NCI-H345 (cell line): ENCODE results near the gene KANK3.
A peak's percentile ranks its signal among the peaks of the same experiment; 100 is the strongest.
"Not testable (repeated sequence)": the region's sequence is repeated elsewhere in the genome, so short reads cannot be mapped to it uniquely, and the experiment has no call there.

Experiments
- DNase-seq: peaks from one replicate; lab custom pipeline; 2025; lab: John Stamatoyannopoulos, UW

The KANK3 gene

DNA sequence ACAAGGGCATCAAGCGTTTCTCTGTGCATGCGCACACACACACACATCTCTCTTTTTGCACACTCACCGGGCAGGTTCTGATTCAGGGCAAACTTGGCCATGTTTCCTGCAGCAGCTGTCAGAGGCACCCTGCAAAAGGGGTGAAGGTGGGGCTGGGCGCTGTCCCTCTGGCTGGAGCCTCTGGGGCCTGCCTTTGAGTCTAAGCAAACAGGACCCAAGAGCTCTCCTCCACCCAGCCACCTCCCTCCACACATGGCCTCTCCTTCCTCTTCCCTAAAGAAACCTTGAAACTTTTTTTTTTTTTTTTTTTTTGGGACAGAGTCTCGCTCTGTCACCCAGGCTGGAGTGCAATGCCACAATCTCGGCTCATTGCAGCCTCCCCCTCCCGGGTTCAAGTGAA, 5.3 kb downstream of the KANK3 start:
- no peak for DNase-seq

DNA sequence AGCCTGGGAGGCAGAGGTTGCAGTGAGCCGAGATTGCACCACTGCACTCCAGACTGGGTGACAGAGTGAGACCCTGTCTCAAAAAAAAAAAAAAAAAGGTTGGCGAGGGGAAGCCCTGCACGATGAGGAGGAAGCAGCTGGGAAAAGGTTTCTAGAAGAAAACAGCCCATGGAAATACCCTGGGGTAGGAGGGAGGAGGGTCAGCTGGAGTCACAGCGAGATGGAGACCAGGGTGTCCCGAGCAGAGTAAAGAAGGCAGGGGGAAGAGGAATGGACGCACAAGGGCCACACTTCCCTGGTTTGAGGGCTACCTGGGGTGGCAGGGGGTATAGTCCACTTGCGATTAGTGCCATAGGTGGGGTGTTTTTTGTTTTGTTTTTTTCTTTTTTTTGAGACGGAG, 6.4 kb downstream of the KANK3 start:
- DNase-seq: no peak

DNA sequence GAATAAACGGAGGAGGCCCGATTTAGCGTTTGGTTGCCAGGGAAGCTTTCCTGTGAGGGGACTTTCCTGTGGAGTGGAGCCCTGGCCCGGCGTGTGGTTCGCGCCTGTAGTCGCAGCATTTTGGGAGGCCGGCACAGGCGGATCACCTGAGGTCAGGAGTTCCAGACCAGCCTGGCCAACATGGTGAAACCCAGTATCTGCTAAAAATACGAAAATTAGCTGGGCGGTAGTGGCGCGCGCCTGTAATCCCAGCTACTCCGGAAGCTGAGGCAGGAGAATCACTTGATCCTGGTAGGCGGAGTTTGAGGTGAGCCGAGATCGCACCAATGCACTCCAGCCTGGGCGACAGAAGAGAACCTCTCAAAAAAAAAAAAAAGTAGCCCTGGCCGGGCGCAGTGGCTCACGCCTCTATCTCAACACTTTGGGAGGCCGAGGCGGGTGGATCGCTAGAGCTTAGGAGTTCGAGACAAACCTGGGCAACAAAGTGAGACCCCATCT, 6.9 kb downstream of the KANK3 start:
- no peak for DNase-seq

DNA sequence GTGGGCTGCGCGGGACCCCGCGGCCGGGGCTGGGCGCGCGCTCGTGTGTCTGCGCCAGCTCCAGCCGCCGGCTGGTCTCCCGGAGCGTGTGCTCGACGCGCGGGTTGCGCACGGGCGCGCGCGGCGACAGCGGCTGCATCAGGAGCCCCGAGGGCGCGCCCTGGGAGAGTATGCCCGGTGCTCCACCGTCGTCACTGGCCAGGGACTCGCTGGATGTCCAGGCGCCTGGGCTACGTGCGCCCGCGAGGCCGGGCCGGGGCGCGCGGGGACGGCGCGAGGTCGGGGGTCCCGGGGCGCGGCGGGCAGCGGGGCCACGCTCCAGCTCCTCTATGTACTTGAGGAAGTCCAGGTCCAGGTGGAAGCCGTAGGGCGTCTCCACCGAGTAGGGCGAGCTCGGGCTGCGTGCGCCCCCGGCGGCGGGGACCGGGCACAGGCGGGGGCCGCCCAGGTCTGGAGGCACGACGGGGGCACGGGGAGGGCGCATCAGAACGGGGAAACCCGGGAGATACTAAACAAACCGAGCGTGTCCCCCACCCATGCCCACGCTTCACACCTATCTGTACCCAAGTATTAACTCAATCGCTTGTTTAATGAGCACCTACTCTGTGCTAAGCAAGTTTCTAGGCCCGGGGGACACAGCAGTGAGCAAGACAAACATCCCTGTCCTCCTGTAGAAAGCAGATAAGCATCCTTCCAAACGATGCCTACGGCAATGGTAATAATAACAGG, 7.6 kb downstream of the KANK3 start:
- peak; percentile 44 for DNase-seq

DNA sequence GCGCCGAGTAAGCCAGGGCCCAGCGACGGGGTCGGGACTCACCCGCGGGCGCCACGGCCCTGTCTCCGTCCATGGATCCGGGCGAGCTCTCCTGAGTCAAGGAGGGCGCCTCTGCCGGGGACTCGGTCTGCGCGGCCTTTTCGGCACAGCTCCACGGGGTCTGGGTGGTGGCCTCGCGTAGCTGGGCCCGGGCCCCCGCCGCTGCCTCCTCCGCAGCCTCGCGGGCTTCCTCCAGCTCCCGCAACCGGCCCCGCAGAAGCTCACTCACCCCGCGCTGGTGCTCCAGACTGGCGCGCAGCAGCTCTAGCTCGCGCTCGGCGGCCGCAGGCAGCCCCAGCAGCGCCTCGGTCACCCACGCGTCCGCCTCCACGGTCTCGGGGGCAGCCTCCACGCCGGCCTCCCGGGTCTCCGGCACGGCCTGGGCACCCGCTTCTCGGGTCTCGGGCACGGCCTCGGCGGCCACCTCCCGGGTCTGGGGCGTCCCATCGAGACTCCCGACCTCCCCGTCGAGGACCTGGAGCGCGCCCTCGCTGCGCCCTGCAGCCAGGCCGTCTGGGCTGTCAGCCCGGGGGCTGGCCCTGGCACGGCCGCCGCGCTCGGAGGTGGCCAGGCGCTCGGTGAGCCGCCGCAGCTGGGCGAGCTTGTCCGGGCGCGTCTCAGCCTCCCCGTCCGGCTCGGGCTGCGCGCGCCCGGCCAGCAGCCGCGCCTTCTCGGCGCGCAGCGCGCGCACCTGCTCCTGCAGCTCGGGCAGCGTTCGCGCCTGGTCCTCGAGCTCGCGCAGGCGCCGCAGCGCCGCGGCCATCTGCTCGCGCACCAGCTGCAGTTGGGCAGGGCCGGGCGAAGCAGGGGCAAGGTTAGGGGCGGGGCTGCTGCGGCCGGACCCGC, 8.4 kb downstream of the KANK3 start:
- peak; percentile 77 for DNase-seq

DNA sequence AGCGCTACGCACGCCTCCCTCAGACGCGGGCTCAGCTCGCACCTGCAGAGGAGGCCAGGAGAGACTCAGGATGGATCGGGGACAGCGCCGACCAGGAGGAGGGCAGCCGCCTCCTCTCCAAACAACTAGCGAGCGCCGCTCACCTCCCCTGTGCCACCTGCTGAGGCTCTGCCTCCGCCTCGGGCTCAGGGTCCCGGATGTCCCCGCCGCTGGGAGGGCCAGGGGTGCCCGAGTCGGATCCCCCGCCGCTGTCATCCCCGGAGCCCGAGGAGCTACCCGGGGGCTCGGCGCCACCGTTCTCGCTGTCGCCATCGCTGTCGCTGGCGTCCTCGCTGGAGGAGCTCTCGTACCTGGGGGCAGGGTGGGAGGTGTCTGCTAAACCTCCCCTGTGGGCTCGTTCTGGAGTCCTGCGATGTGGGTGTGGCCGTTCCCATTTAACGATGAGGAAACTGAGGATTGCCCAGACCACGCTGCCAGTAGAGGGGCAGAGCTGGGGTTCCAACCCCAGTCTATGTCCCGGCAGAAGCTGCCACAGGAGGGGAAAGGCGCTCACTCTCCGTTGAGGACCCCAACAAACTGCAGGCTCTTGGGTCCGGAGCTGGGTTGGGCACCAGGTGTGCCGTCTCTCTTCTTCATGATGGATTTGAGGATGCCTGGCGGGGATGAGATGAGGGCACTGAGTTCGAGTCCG, 9.2 kb downstream of the KANK3 start:
- peak; percentile 42 for DNase-seq

DNA sequence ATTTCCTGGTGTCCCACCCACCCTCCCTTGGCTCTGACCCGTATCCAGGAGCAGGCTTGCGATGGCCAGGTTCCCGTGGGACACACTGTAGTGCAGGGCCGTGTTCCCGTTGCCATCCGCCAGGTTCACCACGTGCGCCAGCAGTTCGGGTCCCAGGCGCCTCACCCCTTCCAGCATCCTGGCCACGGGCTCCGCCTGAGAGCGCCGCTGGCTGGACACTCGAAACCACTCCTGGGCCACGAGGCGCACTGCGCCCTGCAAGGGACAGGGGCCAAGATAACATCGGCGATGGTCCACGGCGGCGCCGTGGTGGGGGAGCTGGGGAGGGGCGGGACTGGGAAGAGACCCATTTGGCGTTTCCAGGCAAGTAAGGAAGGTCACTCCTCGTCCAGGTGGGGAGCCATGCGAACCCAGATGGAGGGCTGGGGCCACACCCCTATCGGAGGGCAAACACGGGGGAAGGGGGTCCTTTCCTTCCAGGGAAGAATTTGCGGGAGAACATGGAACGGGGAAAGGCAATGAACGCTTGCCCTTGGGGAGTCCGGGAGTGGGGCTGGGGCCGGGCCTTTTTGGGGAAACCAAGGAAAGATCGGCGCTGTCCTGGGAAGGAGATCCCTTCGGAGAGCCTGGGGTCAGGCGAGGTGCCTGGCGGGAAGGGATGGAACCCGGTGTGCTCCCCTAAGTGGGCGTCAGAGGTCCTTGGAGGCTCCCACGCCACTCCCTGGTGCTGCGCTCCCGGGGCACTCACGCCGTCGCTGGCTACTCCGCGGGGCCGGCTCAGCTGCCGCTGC, 9.9 kb downstream of the KANK3 start:
- DNase-seq: no peak

DNA sequence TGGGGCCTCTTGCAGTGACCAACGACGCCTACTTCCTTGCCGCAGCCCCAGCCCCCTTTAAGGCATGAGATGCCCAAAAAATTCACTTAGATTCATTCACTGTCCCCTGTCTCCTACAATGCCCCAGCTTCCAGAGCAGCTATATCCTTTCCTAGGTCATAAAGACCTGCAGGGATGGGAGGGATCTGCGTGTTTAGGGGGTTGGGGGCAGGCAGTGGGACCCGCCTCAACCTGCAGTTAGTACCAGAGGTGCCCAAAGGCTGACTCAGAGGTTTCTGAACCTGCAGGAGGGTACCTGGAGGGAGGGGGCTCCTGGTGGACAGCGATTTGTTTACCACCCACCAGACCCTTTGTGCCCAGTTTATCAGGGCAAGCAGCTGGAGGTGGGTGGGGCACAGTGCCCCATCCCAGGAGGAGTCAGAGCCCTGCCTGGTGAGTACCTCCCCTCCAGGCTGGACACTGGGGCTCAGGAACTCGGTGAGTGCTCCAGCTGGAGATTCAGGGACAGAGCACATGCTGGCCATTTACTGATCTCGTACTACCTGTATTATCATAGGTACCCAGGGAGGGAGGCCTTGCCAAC, 11.7 kb downstream of the KANK3 start:
- DNase-seq: no peak

DNA sequence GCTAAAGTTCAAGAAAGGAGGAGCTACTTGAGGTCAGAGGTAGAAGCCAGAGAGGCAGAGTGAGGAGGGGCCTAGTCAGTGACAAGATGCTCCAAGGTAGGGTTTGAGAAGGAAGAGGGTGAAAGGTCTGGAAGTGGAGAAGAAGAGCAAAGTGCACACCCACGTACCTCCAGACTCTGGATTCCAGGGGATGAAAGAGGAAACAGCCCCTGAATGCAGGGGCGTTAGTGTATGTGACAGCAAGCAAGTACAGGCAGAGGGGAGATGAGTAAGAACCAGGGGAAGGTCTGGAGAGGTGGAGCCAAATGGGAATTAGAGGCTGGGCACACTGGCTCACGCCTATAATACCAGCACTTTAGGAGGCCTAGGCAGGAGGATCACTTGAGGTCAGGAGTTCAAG, 13.1 kb downstream of the KANK3 start:
- DNase-seq: no peak

DNA sequence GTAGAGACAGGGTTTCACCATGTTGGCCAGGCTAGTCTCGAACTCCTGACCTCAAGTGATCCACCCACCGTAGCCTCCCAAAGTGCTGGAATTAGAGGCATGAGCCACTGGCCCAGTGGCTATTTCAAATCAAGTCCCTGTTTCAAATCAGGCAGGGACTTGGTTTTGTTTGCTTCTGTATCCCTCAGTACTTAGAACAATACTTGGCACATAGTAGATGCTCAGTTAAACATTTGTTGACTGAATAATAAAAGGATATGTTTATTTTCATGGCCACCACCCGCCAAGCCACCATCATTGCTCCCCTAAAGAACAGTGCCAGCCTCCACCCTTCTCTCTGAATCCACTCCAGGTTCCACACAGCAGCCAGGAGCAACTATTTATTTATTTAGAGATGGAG, 17.6 kb downstream of the KANK3 start:
- DNase-seq: no peak

DNA sequence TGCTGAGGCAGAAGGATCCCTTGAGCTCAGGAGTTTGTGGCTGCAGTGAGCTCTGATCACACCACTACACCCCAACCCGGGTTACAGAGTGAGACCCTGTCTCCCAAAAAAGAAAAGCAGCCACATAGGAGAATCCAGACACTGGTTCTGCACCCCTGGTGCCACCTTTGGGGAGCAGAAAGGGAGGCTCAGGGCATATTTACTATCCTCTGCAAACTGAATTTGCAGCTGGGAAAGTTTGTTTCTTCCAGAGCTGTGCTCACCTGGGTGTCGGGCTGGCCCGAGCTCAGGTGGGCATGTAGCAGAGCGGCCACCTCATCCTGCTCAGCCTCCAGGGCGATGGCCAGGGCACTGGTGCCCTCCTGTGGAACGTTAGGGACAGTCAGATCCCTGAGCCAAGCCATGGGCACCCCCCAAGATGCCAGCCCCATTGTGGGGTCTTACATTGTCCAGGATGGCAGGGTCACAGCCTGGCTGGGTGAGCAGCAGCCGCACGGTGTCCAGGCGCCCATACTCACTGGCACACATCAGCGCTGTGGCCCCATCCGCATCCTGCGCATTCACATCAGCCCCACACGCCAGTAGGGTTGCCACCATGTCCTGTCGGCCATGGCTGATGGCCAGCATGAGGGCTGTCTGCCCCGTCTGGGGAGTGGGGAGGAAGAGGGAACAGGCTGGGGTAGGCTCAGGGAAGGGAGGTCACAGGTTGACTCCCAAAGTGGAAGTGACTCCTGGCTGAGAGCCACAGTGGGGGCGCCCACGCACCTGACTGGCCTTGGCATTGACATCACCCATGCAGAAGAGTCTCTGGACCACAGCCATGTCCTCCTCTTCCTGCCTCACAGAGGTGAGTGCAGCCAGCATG, 18.6 kb downstream of the KANK3 start:
- DNase-seq: no peak

DNA sequence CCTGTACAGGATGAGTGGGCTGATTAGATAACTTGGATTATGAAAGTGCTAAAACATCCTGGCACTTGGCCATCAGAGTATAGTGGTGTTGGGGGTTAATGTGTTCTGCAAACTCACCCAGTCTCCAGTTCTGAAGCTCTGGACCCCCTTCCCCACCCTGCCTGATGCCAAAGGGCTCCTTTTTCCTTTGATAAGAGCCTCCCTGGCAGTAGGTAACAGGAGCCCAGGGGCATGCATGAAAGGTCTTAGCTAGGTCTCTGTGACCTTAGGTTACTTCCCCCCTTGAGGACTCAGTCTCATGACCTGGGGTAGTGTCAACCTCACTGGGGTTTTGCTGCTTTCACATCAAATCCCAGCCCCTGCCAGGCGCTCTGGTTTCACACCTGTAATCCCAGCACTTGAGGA, 19.3 kb downstream of the KANK3 start:
- no peak for DNase-seq

DNA sequence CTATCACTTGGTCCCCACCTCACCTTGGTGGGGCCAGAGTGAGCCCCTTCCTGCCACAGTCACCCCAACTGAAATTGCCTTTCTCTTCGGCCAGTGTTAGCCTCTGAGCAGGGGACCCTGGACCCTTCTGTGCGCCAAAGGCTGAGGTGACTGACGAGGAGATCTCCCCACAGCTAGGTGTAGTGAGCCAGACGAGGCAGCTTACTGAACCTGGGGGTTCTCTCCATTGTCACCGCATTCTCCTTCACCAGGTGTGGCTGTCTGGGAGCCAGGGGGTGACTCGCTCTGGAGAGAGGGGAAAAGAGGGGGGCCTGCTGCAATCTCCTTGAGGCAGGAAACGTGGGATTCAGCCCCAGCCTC, 20.4 kb downstream of the KANK3 start:
- DNase-seq: no peak

DNA sequence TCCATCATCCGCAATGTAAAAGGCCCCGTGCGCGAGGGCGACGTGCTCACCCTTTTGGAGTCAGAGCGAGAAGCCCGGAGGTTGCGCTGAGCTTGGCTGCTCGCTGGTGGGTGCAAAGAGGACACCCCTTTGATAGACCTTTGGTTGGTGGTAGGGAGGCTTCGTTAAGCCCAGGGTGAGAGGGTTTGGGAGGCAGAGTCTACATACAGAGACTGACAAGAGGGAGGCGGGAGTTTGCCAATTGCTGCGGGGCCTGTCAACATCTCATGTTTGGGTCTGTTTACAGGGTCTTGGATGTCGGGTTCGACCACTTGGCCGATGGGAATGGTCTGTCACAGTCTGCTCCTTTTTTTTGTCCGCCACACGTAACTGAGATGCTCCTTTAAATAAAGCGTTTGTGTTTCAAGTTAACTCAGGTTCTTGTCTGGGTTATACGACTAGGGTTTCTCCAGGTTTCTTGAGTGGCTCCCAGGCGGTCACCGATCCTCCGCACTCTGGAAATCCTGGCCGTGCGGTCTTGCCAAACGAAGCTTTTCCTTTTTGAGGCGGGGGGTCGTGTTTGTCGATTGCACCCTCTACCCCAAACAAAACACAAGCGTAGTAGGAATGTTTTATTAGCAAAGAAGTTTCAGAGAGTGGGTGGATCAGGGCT, 20.9 kb downstream of the KANK3 start:
- no peak for DNase-seq

DNA sequence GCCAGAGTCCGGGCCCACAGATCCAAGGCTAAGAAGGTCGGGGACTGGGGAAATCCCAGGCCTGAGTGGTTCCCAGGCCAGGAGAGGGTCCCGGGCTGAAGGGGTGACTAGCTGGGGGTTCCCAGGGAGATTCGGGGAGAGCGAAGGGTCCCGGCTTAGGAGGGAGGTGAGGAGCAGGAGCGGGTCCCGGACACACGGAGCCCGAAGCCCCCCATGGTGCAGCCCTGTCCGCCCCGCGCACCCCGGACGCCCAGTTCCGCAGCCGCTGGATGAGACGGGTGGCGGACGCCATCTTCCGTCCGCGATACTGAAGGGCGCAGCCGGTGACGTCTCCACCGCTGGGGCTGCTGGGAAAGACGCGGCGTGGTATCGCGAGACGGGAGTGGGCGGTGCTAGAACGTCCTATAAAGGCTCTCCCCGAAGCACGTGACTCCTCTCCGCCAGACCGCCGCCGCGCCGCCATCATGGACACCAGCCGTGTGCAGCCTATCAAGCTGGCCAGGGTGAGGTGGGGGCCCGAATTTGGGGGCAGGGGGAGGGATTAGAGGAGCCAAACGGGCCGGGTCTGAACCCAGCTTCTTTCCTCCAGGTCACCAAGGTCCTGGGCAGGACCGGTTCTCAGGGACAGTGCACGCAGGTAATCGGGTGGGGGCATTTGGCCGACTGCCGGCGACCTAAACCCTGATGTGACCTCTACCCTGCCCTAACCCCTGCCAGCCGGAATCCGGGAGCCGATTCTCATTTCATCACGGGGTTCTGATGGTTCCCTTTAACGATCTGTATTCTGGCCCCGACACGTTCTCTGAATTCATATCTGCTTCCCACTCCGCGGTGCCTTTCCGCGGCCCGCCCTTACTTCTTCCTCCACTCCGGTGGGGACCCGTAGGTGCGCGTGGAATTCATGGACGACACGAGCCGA, 21.7 kb downstream of the KANK3 start, which contains the start of the genes NDUFA7 and RPS28:
TSS of gene NDUFA7 (minus strand) at position 309 of the 919 bp plus-strand sequence. CDS start at position 292, 17 bp downstream.
TSS of gene RPS28 (plus strand) at position 430 of the 919 bp plus-strand sequence. CDS start at position 465, 35 bp downstream.
- DNase-seq: peak; percentile 97

DNA sequence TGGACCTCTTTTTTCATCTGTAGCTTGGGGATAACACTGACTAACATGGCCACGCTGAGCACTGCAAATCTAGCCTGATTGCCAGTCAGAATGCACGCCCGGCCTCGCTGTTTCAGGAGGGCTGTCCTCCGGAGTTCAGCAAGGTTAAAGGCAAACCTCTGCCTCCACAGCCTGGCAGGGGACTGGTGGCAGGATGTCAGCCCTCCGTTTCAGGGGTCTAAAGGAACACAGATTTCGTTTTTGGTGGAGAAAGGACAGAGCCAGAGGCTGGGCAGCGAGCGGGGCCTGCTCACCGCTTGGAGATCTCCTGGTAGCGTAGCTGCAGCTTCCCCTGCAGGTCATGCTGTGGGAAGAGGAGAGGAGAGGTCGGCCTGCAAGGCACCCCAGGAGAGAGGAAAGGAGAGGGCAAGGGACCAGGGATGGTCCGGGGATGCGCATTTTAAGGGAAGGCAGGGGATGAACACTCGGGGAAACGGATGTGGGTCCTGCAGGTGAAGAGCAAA, 22.4 kb downstream of the KANK3 start:
- DNase-seq: no peak

DNA sequence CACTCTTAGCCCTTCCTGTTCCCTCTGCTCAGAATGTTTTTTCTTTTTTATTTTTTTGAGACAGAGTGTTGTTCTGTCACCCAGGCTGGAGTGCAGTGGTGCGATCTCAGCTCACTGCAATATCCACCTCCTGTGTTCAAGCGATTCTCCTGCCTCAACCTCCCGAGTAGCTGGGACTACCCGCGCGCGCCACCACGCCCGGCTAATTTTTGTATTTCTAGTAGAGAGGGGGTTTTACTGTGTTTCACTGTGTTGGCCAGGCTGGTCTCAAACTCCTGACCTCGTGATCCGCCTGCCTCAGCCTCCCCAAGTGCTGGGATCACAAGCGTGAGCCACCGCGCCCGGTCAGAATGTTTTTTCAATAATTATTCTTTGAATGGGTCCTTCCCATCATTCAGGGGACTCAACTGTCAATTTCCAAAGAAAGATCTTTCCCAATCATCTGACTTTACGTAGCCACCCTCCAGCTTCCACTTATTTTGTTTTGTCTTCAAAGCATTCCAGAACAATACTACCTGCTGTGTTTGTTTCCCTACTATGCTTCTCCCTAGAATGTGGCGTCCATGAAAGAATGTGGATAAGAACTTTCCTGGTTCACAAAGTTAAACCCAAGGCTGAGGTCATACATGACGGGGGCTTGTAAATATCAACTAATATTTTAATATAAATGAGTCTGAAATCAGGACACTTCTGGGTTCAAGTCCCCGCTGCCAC, 23.1 kb downstream of the KANK3 start:
- DNase-seq: no peak

DNA sequence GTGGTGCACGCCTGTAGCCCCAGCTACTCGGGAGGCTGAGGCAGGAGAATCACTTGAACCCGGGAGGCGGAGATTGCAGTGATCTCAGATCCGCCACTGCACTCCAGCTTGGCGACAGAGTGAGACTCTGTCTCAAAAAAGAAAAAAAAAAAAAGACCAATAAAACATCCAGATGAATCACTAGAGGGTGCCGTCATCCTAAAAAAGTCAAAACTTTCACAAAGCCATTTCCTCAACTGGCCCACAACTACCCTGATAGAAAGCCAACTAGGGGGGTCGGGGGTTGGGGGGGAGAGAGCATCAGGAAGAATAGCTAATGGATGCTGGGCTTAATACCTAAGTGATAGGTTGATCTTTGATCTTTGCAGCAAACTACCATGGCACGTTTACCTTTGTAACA, 24.2 kb downstream of the KANK3 start:
- DNase-seq: not testable (repeated sequence)
